HEK293 (cell line): ENCODE data around the gene PSAP.

Source experiments
- EGR2 ChIP-seq: fragments of 450-650 bp; formaldehyde crosslinking; IDR thresholded peaks from 2 replicates; pipeline ENCODE4 v1.5.1; 2016; ENCODE audit warnings: low read depth, missing biosample characterization, missing genetic modification characterization
- FEZF1 ChIP-seq: fragments of 450-650 bp; formaldehyde crosslinking; IDR thresholded peaks from 2 replicates; pipeline ENCODE4 v1.5.1; 2016; ENCODE audit warnings: missing biosample characterization, missing genetic modification characterization
- HOXA7 ChIP-seq: sonication (generic); formaldehyde crosslinking; IDR thresholded peaks from 2 replicates; pipeline ENCODE4 v1.8.1; 2022; ENCODE audit warnings: missing genetic modification reagents, borderline replicate concordance
- ZNF24 ChIP-seq: fragments of 450-650 bp; formaldehyde crosslinking; IDR thresholded peaks from 2 replicates; pipeline ENCODE4 v1.5.1; 2016; ENCODE audit warnings: missing biosample characterization, missing genetic modification characterization
- ZNF341 ChIP-seq: fragments of 450-650 bp; formaldehyde crosslinking; IDR thresholded peaks from 2 replicates; pipeline ENCODE4; 2016; ENCODE audit warnings: low read depth, missing biosample characterization, missing genetic modification characterization
- ZNF350 ChIP-seq: fragments of 450-650 bp; formaldehyde crosslinking; IDR thresholded peaks from 2 replicates; pipeline ENCODE4 v1.5.0; 2017; ENCODE audit warnings: missing biosample characterization, mild to moderate bottlenecking, missing genetic modification characterization
- ZNF658 ChIP-seq: fragments of 450-650 bp; formaldehyde crosslinking; IDR thresholded peaks from 2 replicates; pipeline ENCODE4; 2016; ENCODE audit warnings: missing biosample characterization, missing genetic modification characterization
- TF ChIP-seq, protein P1 (sequence below): fragments of 450-650 bp; formaldehyde crosslinking; IDR thresholded peaks from 2 replicates; pipeline ENCODE4 v1.5.1; 2016; ENCODE audit warnings: missing biosample characterization, missing genetic modification characterization
- TF ChIP-seq, protein P2 (sequence below): fragments of 450-650 bp; formaldehyde crosslinking; IDR thresholded peaks from 2 replicates; pipeline ENCODE4 v1.5.1; 2016; ENCODE audit warnings: missing biosample characterization, missing genetic modification characterization

DNA sequence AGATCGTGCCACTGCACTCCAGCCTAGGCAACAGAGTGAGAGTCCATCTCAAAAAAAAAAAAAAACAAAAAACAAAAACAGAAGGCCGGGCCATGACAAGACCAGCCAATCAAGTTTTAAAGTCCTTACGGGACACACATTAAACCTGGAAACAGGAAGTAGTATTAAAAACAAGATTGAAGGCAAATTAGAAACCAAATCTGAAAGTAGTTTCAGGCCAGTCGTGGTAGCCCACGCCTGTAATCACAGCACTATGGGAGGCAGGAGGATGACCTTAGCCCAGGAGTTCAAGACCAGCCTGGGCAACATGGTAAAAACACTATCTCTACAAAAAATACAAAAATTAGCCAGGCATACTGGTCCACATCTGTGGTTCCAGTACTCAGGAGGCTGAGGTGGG, 18.1 kb downstream of the PSAP start:
- no peak for TF ChIP-seq ZNF658 (tag by site-specific recombination)
- TF ChIP-seq ZNF24 = no peak
- TF ChIP-seq, protein P1, sequence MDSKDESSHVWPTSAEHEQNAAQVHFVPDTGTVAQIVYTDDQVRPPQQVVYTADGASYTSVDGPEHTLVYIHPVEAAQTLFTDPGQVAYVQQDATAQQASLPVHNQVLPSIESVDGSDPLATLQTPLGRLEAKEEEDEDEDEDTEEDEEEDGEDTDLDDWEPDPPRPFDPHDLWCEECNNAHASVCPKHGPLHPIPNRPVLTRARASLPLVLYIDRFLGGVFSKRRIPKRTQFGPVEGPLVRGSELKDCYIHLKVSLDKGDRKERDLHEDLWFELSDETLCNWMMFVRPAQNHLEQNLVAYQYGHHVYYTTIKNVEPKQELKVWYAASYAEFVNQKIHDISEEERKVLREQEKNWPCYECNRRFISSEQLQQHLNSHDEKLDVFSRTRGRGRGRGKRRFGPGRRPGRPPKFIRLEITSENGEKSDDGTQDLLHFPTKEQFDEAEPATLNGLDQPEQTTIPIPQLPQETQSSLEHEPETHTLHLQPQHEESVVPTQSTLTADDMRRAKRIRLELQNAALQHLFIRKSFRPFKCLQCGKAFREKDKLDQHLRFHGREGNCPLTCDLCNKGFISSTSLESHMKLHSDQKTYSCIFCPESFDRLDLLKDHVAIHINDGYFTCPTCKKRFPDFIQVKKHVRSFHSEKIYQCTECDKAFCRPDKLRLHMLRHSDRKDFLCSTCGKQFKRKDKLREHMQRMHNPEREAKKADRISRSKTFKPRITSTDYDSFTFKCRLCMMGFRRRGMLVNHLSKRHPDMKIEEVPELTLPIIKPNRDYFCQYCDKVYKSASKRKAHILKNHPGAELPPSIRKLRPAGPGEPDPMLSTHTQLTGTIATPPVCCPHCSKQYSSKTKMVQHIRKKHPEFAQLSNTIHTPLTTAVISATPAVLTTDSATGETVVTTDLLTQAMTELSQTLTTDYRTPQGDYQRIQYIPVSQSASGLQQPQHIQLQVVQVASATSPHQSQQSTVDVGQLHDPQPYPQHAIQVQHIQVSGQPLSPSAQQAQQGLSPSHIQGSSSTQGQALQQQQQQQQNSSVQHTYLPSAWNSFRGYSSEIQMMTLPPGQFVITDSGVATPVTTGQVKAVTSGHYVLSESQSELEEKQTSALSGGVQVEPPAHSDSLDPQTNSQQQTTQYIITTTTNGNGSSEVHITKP = no peak
- no peak for TF ChIP-seq ZNF350 (tag by site-specific recombination)
- TF ChIP-seq EGR2 = no peak
- TF ChIP-seq HOXA7 (CRISPR knock-in tag) = no peak
- TF ChIP-seq ZNF341 = no peak
- TF ChIP-seq, protein P2, sequence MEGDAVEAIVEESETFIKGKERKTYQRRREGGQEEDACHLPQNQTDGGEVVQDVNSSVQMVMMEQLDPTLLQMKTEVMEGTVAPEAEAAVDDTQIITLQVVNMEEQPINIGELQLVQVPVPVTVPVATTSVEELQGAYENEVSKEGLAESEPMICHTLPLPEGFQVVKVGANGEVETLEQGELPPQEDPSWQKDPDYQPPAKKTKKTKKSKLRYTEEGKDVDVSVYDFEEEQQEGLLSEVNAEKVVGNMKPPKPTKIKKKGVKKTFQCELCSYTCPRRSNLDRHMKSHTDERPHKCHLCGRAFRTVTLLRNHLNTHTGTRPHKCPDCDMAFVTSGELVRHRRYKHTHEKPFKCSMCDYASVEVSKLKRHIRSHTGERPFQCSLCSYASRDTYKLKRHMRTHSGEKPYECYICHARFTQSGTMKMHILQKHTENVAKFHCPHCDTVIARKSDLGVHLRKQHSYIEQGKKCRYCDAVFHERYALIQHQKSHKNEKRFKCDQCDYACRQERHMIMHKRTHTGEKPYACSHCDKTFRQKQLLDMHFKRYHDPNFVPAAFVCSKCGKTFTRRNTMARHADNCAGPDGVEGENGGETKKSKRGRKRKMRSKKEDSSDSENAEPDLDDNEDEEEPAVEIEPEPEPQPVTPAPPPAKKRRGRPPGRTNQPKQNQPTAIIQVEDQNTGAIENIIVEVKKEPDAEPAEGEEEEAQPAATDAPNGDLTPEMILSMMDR (tag by site-specific recombination) = no peak
- TF ChIP-seq FEZF1 = no peak
